K562 (cell line): ENCODE measurements around the gene SLC49A4. TPM values are rescaled to one million over a fixed set of nuclear protein-coding genes. Genes with fewer than 3 reads are reported as not detected.

Experiments
- ATF2 ChIP-seq: sonication (generic); formaldehyde crosslinking; IDR thresholded peaks from 2 replicates; pipeline ENCODE4 v1.8.1; 2022; ENCODE audit warnings: missing genetic modification reagents
- IRF2 ChIP-seq: sonication (generic); formaldehyde crosslinking; IDR thresholded peaks from 2 replicates; pipeline ENCODE4 v1.8.1; 2022; ENCODE audit warnings: mild to moderate bottlenecking, missing genetic modification reagents
- TFAM ChIP-seq: fragments of 250-450 bp; sonication (Bioruptor Pico); conservative IDR thresholded peaks from 2 replicates; pipeline ENCODE4 v1.5.0; 2021; ENCODE audit warnings: mild to moderate bottlenecking, moderate library complexity
- ZBTB2 ChIP-seq: fragments of 450-650 bp; IDR thresholded peaks from 2 replicates; pipeline ENCODE4 v1.6.1; 2016; ENCODE audit warnings: antibody characterized with exemption
- ZNF165 ChIP-seq: fragments of 250-450 bp; sonication (Bioruptor Pico); IDR thresholded peaks from 2 replicates; pipeline ENCODE4 v1.4.0; 2020; ENCODE audit warnings: borderline replicate concordance
- polyA plus RNA-seq, 8 experiments: library from polyadenylated mRNA; depleted of rRNA in 4 of 8; stranded (reverse) in 5 of 8; unstranded in 3 of 8; fragments of >200 nt; fragmentation: Nextera tagmentation in 2 of 8; fragmentation: Illumina TruSeq in 1 of 8; extraction: Ambion mirVana in 2 of 8; extraction: Trizol in 1 of 8; gene quantifications; 2 replicates each; pipeline versions ENCODE4 v1.2.1 to v1.2.3, GENCODE V29; 2011 to 2014; ENCODE audit warnings: inconsistent platforms in 1 of 8, missing spikeins in 1 of 8
- total RNA-seq, 7 experiments: library from RNA; depleted of rRNA in 6 of 7; stranded (reverse); fragments of >200 nt in 6 of 7; fragmentation: Illumina TruSeq in 2 of 7; extraction: Trizol in 2 of 7; gene quantifications; 2 replicates each; pipeline versions ENCODE4 v1.2.1 to v1.2.3, GENCODE V29; 2011 to 2021; ENCODE audit warnings: low replicate concordance in 1 of 7
- TF ChIP-seq, protein P1 (sequence below): sonication (generic); formaldehyde crosslinking; IDR thresholded peaks from 2 replicates; pipeline ENCODE4 v1.8.0; 2022; ENCODE audit warnings: mild to moderate bottlenecking, missing genetic modification reagents
- TF ChIP-seq, protein P2 (sequence below), 3 experiments: fragments of 200-800 bp in 1 of 3; sonication (Bioruptor generic) in 1 of 3; sonication (generic) in 1 of 3; formaldehyde crosslinking in 1 of 3; IDR thresholded peaks; 2 replicates each; pipeline versions ENCODE4 v1.6.1 to v1.8.0; 2016 to 2022; ENCODE audit warnings: mild to moderate bottlenecking in 2 of 3, missing compliant biosample characterization in 2 of 3, missing genetic modification characterization in 2 of 3, missing genetic modification reagents in 1 of 3

Gene SLC49A4
- total and polyA plus RNA-seq, 9 of the 15 experiments (the other 6 are each of a cell fraction or from before 2014, with no cell fraction given): 0.15 to 1.3 (median 0.83) TPM

- no peak for TF ChIP-seq ATF2 (CRISPR knock-in tag)
- TF ChIP-seq TFAM (CRISPR knock-in tag): no peak
- TF ChIP-seq IRF2 (CRISPR knock-in tag): no peak
- TF ChIP-seq, protein P1, sequence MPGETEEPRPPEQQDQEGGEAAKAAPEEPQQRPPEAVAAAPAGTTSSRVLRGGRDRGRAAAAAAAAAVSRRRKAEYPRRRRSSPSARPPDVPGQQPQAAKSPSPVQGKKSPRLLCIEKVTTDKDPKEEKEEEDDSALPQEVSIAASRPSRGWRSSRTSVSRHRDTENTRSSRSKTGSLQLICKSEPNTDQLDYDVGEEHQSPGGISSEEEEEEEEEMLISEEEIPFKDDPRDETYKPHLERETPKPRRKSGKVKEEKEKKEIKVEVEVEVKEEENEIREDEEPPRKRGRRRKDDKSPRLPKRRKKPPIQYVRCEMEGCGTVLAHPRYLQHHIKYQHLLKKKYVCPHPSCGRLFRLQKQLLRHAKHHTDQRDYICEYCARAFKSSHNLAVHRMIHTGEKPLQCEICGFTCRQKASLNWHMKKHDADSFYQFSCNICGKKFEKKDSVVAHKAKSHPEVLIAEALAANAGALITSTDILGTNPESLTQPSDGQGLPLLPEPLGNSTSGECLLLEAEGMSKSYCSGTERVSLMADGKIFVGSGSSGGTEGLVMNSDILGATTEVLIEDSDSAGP: no peak
- TF ChIP-seq ZBTB2: no peak
- TF ChIP-seq, protein P2, sequence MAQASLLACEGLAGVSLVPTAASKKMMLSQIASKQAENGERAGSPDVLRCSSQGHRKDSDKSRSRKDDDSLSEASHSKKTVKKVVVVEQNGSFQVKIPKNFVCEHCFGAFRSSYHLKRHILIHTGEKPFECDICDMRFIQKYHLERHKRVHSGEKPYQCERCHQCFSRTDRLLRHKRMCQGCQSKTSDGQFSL (CRISPR knock-in tag; IDR thresholded peaks at IDR 0.05): no peak
- TF ChIP-seq, protein P2 (tag; IDR thresholded peaks at IDR 0.05): no peak
- no peak for TF ChIP-seq ZNF165 (CRISPR knock-in tag)
Observed at GRCh38 chr3:122828281-122828680, 33.4 kb downstream of the SLC49A4 start (continued).
